ENCODE measurements around the gene SULT1A1.
"Not testable (repeated sequence)": the region's sequence is repeated elsewhere in the genome, so short reads cannot be mapped to it uniquely, and the experiment has no call there.

SULT1A1 gene

DNA sequence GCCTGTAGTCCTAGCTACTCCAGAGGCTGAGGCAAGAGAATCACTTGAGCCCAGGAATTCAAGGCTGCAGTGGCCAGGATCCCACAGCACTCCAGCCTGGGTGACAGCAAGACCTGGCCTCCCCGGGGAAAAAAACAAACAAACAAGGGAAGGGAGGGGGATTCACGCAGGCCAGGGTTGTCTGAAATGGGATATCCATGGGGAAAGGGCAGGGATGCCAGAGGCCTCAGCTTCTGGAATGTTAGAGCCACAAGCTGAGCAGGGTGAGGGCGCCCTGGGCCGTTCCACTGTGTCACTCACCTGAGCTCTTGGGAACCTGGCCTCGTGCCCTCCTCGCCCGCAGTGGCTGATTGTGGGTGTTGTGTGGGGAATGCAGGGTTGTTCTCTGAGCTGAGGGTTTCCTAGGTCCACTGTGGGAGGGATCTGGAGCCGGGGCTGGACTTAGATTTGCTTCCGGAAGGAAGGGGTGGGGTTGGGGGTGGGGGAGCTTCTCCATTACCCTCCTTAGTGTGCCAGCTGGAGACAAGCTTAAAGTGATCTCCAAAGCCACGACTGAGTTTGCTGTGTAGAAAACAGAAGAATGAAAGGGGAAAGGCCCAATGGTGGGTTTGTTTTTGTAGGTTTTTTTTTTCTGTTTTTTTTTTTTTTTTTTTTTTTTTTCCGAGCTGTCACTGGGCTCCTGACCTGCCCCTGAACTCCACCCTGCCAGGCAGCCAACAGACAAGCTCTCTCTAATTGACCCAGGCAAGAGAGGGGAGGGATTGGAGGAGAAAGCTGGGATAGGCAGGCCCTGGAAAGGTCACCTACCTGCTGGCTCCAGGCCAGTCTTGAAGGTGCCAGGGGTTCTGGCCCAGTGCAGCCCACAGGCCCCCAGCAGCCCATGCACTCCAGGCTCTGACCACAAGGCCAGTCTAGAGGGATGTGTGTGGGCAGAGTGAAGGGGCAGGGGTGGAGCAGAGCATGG, at the start of gene SULT1A1:
Gene SULT1A1, minus strand, starts transcription at position 414 of the 964 bp plus-strand sequence. CDS start 1,189 bp downstream, outside the sequence.
- Histone ChIP-seq H3K9ac (ENCODE audit: low read depth, low read length) (no peak within 1 kb of the TSS; the same call in 1 of the 2 replicates), H3K36me3 (ENCODE audit: insufficient read depth, low read length) (no peaks in the 10 kb centered on the region), H3K4me1 (ENCODE audit: insufficient read depth, low read length) (peaks cover 11% of the 10 kb centered on the region; the same call in 1 of the 2 replicates), H3K9me3 (ENCODE audit: control insufficient read depth, insufficient read depth, low read length) (no peaks in the 10 kb centered on the region)

- H3K9me3 ChIP-seq (ENCODE audit: control insufficient read depth, insufficient read depth, low read length), result not testable (repeated sequence)
These were observed 30.1 kb upstream of the SULT1A1 start for GRCh38 chr16:28639959-28640358.

GRCh38 chr16:28638359-28638758, 28.5 kb upstream of the SULT1A1 start:
- H3K4me1 ChIP-seq (ENCODE audit: insufficient read depth, low read length); H3K9me3 ChIP-seq (ENCODE audit: control insufficient read depth, insufficient read depth, low read length); H3K36me3 ChIP-seq (ENCODE audit: insufficient read depth, low read length): not testable (repeated sequence)

More at GRCh38 chr16:28639959-28640358, 30.1 kb upstream of the SULT1A1 start:
- not testable (repeated sequence) for H3K9ac ChIP-seq (ENCODE audit: low read depth, low read length); H3K36me3 ChIP-seq (ENCODE audit: insufficient read depth, low read length); H3K4me1 ChIP-seq (ENCODE audit: insufficient read depth, low read length)

DNA sequence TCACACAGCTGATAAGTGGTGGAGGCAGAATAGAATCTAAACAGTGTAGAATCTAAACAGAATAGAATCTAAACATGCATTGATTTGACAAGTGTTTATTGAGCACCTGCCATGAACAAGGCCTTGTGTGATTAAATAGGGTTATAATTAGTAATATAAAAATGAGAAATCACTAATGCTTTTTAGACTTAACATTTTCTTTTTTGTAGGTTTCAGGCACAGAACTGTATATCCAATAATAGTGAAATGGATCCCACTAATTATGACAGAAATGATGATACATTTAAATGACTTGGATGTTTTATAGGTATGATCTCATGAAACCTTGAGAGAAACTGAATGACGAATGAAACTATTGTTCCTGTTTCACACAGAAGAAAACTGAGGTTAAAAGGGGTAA, 27.9 kb upstream of the SULT1A1 start, which contains the start of gene NPIPB8:
Gene NPIPB8, plus strand, starts transcription at position 301 of the 400 bp plus-strand sequence. CDS start 296 bp downstream, outside the sequence.
- not testable (repeated sequence) for H3K36me3 ChIP-seq (ENCODE audit: insufficient read depth, low read length); H3K4me1 ChIP-seq (ENCODE audit: insufficient read depth, low read length); H3K9me3 ChIP-seq (ENCODE audit: control insufficient read depth, insufficient read depth, low read length); H3K9ac ChIP-seq (ENCODE audit: low read depth, low read length)

More at GRCh38 chr16:28638359-28638758, 28.5 kb upstream of the SULT1A1 start:
- not testable (repeated sequence) for H3K9ac ChIP-seq (ENCODE audit: low read depth, low read length)

GRCh38 chr16:28636093-28636823, 26.4 kb upstream of the SULT1A1 start:
- H3K9me3 ChIP-seq (ENCODE audit: control insufficient read depth, insufficient read depth, low read length), result not testable (repeated sequence)

DNA sequence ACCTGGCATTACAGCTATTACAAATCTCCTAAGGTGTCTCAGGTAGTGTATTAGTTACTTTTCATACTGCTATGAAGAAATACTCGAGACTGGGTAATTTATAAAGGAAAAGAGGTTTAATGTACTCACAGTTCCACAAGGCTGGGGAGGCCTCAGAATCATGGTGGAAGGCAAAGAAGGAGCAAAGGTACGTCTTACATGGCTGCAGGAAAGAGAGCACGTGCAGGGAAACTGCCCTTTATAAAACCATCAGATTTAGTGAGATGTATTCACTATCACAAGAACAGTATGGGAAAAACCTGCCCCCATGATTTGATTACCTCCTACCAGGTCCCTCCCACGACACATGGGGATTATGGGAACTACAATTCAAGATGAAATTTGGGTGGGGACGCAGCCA, 21.1 kb upstream of the SULT1A1 start:
- H3K4me1 ChIP-seq (ENCODE audit: insufficient read depth, low read length); H3K9ac ChIP-seq (ENCODE audit: low read depth, low read length); H3K9me3 ChIP-seq (ENCODE audit: control insufficient read depth, insufficient read depth, low read length); H3K36me3 ChIP-seq (ENCODE audit: insufficient read depth, low read length): not testable (repeated sequence)

More at GRCh38 chr16:28636093-28636823, 26.4 kb upstream of the SULT1A1 start:
- not testable (repeated sequence) for H3K4me1 ChIP-seq (ENCODE audit: insufficient read depth, low read length); H3K36me3 ChIP-seq (ENCODE audit: insufficient read depth, low read length); H3K9ac ChIP-seq (ENCODE audit: low read depth, low read length)

GRCh38 chr16:28623172-28623711, 13.4 kb upstream of the SULT1A1 start:
- Histone ChIP-seq H3K36me3 (ENCODE audit: insufficient read depth, low read length) (no peaks in the 10 kb centered on the region), H3K9me3 (ENCODE audit: control insufficient read depth, insufficient read depth, low read length) (no peaks in the 10 kb centered on the region), H3K4me1 (ENCODE audit: insufficient read depth, low read length) (peaks cover 8% of the 10 kb centered on the region; the same call in 1 of the 2 replicates), H3K9ac (ENCODE audit: low read depth, low read length) (no peak overlapping the region)

GRCh38 chr16:28622532-28623171, 12.8 kb upstream of the SULT1A1 start:
- H3K4me1 ChIP-seq (ENCODE audit: insufficient read depth, low read length); H3K36me3 ChIP-seq (ENCODE audit: insufficient read depth, low read length); H3K9ac ChIP-seq (ENCODE audit: low read depth, low read length); H3K9me3 ChIP-seq (ENCODE audit: control insufficient read depth, insufficient read depth, low read length): not testable (repeated sequence)

DNA sequence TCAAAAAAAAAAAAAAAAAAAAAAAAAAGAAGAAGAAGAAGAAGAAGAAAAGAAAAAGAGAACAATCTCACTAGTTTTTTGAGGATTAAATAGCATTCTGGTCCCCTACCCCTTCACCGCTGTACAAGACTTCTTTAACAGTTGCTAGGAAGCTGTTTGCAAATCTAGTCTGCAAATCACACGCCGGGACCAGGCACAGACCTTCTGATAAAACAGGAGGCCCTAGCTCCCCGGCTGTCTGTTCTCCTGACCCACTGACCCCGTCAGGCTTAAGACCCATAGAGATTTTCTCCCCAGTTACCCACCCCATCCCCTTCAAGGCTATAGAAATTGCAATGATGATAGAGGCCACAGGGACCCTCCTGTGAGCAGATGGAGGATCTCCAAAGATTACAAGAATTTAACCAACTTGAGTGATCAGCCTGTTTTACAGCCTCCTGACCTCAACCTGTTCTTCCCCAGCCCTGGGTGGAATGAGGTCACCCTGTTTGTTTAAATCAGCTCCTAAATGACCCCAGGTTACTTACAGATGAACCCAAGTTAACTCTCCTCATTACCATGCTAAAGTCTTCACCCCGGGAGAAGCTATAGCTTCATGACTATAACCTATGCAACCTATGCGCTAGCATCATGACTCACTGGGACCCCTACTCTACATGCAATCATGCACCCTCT, 11.8 kb upstream of the SULT1A1 start:
- Histone ChIP-seq H3K9me3 (ENCODE audit: control insufficient read depth, insufficient read depth, low read length) (no peaks in the 10 kb centered on the region), H3K9ac (ENCODE audit: low read depth, low read length) (no peak overlapping the region), H3K4me1 (ENCODE audit: insufficient read depth, low read length) (peaks cover 13% of the 10 kb centered on the region; the same call in 1 of the 2 replicates), H3K36me3 (ENCODE audit: insufficient read depth, low read length) (no peaks in the 10 kb centered on the region)

GRCh38 chr16:28620316-28620715, 10.5 kb upstream of the SULT1A1 start:
- H3K36me3 ChIP-seq (ENCODE audit: insufficient read depth, low read length); H3K9me3 ChIP-seq (ENCODE audit: control insufficient read depth, insufficient read depth, low read length); H3K9ac ChIP-seq (ENCODE audit: low read depth, low read length): not testable (repeated sequence)
- H3K4me1 ChIP-seq (ENCODE audit: insufficient read depth, low read length), result peaks cover 13% of the 10 kb centered on the region; the same call in 1 of the 2 replicates

DNA sequence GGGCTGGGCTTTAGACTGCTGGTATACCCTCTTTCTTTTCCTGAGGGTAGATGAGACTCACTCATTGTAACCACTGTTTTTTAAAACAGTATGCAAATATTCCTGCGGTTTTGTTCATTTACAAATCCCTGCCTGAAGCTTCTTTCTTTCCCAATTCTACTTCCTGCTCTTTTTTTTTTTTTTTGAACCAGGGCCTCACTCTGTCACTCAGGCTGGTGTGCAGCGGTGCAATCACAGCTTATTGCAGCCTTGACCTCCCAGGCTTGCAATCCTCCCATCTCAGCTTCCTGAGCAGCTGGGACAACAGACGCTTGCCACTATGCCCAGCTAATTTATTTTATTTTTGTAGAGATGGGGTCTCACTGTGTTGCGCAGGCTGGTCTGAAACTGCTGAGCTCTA, 8.0 kb upstream of the SULT1A1 start:
- Histone ChIP-seq H3K36me3 (ENCODE audit: insufficient read depth, low read length) (no peaks in the 10 kb centered on the region), H3K9me3 (ENCODE audit: control insufficient read depth, insufficient read depth, low read length) (no peaks in the 10 kb centered on the region), H3K9ac (ENCODE audit: low read depth, low read length) (no peak overlapping the region), H3K4me1 (ENCODE audit: insufficient read depth, low read length) (peaks cover 13% of the 10 kb centered on the region; the same call in 1 of the 2 replicates)

DNA sequence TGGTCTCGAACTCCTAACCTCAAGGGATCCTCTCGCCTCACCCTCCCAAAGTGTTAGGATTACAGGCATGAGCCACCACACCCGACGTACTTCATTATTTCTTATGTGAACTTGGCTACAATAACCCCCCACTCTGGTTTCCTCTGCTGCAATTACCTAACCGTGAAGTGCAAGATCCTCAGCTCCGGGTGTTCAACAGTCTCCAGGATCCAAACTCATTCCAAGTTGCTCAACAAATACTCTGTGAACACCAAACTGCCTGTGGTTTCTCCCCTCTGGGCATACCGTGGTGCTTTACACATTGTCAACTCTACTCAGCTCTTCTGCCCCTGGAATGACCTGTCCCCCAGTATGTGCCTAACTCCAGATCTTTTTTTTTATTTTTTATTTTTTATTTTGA, 6.8 kb upstream of the SULT1A1 start:
- no peak overlapping the region for H3K9ac ChIP-seq (ENCODE audit: low read depth, low read length)
- no peaks in the 10 kb centered on the region for H3K36me3 ChIP-seq (ENCODE audit: insufficient read depth, low read length)
- peaks cover 8% of the 10 kb centered on the region; the same call in 1 of the 2 replicates for H3K4me1 ChIP-seq (ENCODE audit: insufficient read depth, low read length)
- no peaks in the 10 kb centered on the region for H3K9me3 ChIP-seq (ENCODE audit: control insufficient read depth, insufficient read depth, low read length)

GRCh38 chr16:28616224-28616577, 6.4 kb upstream of the SULT1A1 start:
- not testable (repeated sequence) for H3K36me3 ChIP-seq (ENCODE audit: insufficient read depth, low read length); H3K9me3 ChIP-seq (ENCODE audit: control insufficient read depth, insufficient read depth, low read length); H3K9ac ChIP-seq (ENCODE audit: low read depth, low read length); H3K4me1 ChIP-seq (ENCODE audit: insufficient read depth, low read length)

Data from ES-I3 (cell line).